COLO829 (cell line): Measurements from ENCODE around the gene HNRNPL.
"Not testable (repeated sequence)": the region's sequence is repeated elsewhere in the genome, so short reads cannot be mapped to it uniquely, and the experiment has no call there.

Experiments
- DNase-seq: peaks from one replicate; pipeline ENCODE4 v3.0.0; 2012; ENCODE audit warnings: low spot score

HNRNPL gene

DNA sequence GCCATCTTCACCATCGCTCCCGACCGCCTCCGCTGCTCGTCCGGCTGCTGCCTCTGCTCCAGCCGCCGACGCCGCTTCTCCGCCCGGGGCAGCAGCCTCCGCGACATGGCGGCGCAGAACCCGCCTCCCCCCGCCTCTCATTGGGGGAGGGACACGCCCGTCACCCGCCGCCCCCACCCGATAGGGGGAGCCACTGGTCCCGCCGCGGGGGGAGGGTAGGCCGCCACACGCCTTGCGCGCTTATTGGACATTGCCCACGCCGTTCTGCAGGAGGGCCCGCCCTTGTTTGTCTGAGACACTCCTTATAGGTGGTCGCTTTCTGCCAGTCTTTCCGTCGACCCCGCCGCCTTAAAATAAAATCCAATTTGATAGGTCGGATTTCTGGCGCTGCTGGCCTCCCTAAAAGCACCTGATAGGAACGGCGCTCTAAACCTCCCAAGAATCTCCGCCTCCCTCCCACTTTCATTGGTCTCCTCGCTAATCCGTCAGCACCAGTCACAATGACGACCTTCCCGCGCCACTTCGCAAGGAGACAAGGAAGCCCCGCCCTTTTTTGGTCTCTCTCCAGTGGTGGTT is at the start of gene HNRNPL:
Gene HNRNPL, minus strand, starts transcription at position 127 of the 576 bp plus-strand sequence. Its CDS starts 20 bp downstream, at position 107.
- no peak for DNase-seq

DNA sequence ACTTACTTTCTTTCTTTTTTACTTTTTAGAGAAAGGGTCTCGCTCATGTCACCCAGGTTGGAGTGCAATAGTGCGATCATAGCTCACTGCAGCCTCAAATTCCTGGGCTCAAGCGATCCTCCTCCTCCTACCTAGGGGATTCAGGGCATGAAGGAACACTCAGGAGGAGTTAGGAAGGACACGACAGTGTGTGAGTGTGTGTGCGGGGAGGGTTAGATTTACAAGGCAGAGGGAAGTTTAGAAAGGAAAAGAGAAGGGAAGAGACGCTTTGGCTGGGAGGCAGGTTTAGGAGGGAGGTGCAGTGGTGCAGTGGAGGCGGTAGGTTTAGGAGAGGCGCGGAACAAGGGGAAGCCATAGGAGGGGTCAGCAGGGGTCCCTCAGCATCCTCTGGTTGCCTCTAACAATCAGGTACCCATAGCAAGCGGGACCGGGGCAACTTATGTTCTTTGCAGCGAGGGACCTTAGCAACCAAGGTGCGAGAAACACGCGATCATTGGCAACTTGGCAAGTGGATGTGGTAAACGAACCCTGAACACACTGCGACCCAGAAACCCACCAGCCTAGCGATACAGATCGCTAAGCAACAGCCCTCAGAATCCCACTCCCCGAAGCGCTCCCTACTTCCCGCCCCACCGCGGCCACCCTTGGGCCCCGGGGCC is 49.1 kb upstream of the HNRNPL start:
- no peak for DNase-seq

DNA sequence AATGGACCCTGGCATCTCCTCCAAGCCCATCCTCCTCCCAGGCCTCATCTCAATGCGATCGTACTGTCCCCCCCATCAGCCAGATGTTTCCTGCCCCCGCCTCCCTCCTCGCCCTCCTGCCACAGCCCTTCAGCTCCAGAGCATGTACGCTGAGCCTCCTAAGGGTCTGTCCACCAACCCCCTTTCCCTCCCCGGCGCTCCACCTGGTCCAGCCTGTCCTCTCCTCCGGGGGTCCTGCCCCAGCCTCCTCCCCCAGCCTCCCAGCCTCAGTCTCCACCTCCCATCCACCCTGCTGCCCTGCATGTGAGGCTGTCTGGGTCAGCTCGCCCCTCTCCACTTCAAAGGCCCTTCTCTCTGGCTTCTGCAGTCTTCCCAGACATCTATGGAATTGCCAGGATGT is 45.2 kb upstream of the HNRNPL start:
- no peak for DNase-seq

DNA sequence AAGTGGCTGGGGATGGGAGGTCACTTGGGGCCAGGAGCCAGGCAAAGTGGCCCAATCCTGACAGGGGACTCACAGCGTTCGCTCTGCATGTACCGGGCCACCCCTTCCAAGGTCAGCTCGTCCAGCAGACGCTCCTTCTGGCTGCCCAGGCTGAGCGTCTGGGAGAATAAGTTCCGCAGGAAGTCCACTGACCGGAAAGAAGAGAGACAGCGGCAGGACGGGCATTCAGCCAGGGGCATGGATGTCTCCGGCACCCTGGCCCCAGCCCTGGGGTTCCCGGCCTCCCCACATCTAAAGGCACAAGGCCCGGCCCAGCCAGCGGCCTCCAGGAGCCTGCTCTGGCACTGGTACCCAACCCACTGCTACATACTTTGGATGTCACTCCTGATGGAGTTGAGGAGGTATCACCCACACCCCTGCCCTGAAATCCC is 43.6 kb upstream of the HNRNPL start:
- no peak for DNase-seq

DNA sequence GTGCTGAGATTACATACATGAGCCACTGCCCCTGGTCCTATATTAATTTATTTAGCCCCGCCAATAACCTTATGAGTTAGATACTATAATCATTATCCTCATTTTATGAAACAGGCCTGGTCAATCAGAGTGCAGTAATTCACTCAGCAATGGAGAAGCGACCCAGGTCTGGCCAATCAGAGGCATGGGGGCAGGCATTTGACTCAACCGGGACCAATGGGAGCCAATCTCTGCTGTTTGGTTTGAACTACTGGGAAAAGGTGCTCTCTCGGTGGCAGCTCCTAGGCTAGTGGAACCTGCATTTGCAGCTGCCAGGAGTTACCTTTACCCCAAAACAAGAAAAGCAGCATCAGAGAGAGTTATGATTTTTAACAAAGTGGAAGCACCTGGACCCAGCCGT is 43.1 kb upstream of the HNRNPL start:
- no peak for DNase-seq

DNA sequence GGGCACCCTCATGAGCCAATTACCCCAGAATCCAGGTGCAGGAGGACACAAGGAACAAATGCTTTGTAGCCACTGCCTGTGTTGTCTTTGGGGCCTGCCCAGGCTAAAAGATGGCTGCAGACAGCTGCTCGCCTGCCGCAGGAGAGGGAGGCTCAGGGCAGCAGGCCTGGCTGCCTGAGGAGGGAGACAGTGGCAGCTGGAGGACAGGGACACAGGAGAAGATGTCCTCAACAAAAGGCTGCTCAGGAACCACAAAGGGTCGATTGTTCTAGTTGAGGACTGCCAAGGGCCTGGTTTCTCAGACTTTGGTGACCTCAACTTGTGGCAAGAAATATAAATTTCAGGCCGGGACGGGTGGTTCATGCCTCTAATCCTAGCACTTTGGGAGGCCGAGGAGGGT is 42.0 kb upstream of the HNRNPL start:
- peak; percentile 56 for DNase-seq

DNA sequence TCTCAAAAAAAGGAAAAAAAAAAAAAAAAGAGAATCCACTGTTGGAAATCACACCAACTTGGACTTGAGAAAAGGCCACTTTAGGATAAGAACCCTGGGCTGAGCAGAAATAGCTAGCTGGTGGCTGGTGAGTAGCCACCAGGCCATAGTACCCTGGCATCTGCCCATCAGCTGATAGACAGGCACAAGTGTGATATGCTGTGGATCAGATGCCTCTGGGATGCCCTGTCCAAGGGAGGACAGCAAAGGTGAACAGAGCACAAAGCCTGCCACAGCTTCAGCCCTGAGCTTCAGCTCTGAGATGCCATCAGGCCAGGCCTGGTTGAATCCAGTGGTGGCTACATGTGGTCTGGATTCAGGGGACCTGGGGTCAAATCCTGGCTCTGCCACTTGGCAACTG is 40.9 kb upstream of the HNRNPL start:
- no peak for DNase-seq

DNA sequence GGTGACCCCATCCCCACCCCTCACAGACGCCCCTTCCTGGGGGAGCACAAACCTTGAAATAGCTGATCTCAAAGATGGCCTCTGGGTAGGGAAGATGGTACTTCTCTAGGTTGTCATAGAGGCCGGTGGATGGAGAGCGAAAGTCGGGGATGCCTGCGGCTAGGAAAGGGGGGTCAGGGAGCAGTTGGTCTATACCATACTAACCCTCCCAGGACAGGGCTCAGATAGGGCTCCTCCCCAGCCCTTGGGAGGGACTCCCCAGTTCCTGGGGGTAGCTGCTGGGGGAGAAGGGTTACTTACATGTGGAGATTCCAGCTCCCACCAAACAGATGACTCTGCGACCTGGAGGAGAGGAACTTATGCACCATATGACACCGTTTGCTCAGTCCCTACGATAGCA is 40.0 kb upstream of the HNRNPL start:
- DNase-seq, result no peak

DNA sequence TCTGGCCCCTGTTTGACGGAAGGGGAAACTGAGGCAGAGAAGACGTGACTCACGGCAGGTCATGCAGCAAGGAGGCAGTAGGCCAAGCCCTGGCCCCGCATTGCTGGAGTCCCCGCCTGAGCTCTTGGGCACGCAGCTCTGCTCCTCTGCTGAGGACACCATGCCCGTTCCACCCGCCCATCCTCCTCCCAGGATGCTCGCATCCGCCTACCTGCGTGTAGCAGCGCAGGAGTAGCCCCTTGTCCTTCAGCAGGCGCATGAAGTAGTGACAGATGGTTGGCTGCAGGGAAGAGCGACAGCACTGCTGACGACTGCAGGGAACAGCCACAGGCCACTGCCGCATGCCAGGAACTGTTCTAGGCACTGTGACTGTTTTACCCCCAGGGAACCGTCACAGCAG is 39.1 kb upstream of the HNRNPL start:
- DNase-seq, result no peak

DNA sequence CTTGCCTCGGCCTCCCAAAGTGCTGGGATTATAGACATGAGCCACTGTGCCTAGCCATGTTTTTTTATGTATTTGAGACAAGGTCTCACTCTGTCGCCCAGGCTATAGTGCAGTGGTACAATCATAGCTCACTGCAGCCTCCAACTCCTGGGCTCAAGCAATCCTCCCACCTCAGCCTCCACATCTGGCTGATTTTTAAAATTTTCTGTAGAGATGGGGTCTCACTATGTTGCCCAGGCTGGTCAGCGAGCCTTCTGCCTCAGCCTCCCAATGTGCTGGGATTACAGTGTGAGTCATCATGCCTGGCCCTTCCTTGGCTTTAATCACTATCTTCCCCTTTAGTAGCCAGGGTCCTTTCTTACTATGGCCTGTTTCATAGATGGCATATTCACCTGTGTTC is 34.9 kb upstream of the HNRNPL start:
- not testable (repeated sequence) for DNase-seq

DNA sequence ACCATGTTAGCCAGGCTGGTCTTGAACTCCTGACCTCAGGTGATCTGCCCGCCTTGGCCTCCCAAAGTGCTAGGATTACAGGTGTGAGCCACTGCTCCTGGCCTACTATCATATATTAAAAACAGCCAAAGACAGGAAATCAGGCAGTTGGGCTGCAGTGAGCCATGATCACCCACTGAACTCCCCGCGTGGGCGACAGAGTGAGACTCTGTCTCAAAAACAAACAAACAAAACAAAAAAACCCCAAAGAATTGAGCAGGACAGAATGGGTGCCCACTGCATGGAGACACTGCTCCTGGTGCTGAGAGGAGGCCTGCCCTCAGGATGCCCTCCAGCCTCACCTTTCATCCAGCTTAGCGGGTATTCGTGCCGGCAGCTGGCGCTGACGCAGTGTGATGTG is 33.5 kb upstream of the HNRNPL start:
- no peak for DNase-seq

DNA sequence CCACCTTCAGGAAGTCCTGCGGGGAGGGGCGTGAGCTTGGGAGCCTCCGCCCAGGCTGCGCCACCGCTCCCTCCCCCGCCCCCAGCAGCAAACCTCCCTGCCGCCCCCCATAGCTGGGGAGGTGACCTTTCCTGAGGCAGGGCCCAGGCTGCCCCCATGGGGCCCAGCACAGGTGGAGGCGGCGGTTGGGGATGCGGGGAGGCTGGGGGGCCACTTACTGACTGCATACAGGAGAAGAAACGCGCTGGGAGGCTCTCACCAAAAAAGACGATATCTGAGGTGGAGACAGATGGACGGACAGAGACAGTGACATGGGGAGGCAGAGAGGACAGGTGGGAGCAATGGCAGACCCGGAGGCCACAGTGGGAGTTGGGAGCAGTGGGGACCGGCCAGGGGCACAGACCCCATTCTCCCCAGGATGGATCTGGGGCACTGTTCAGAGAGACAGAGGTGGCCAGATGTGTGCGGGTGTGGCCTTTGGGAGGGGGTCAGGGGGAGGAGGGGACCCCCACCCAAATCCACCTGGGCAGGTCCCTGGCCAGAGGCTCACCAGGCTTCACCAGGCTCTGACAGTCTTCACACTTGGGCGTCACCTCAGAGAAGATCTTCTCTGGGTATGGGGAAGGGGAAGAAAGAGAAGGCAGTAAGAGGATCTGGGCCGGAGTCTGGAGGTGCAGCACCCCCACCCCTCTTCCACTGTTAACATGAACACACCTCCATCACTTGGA is 31.3 kb upstream of the HNRNPL start:
- no peak for DNase-seq

DNA sequence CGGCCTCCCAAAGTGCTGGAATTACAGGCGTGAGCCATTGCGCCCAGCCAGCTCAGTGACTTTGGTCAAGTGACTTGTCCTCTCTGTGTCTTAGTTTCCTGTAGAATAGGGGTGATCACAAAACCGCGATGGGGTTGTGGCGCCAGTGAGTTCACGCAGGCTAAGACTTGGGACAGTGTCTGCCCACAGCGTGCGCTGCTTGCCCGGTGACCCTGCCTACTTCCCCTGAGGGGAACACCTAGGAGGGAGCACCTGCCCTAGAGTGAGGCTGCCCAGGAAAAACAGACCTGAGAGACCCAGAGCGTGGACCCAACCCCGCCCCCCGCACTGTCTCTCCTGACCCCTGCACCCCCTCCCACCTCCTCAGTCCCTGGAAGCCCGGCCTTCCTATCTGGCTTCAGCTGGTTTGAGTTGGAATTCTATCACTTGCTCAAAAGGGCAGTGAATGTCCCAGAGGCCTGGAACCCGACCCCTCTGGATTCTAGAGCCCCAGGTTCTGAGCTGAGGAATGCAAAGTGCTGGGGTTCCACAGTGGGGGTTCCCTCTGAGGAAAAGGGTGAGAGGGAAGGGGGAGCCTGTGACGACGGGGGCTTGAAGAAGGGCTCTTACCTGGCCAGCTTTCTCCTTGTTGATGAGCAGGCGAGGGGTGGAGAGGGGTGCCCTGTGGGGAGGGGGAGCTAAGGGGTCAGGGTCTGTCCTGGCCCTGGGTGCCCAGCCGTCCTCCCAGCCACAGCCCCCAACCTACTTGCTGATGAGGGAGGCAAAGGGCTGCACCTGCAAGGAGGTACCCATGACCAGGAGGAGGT is 30.5 kb upstream of the HNRNPL start:
- DNase-seq, result no peak

DNA sequence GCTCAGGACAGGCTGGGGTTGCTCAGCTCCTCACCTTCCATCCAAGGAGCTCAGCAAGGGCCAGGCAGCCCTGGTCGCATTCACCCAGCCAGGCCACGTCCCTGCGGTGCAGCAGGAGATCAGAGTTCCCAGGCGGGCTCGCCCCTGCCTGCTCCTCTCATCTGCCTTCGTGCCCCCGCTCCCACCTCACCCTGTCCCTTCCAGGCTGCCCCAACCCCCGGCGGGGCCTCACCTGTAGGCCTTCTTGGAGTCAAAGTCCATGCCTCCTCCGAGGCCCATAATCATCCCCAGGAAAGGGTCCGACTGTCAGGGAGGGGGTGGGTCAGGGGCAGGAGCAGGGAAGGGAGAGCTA is 29.6 kb upstream of the HNRNPL start:
- no peak for DNase-seq

DNA sequence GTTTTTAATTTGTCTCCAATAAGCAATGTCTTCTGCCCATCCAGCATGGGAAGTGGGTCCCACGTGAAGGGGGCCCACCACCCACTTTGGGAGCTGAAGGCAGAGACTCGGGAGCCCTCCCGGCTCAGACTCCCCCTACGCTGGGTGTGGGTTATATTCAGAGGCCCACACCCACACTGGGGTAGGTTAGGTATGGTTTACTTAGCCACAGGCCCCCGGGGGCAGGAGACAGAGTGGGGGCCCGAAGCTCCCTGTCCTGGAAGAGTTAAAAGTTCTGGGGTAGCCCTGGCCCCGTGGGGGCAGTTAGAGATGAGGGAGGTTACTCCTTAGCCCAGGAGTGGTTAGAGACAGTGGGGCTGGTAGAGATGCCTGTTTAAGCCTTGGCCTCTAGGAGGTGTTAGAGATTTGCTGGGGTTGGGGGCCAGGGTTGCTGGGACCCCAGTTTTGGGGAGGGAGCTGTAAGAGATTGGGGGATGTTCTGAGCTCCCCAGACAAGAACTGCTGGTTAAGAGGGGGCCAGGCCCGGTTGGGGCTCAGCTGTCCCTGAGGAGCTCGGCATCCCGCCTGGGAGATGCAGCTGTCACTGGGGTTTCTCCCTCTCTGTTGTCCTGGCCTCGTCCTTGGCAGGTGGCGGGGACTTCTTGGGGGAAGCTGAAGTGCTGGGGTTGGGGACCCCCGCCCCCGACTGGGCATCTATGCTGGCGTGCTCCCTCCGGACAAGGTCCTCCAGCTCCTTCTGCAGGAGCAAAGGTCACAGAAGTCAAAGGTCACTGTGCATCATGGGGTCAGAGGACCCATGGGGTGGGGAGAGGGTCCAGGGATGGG is 29.0 kb upstream of the HNRNPL start:
- DNase-seq, result no peak

DNA sequence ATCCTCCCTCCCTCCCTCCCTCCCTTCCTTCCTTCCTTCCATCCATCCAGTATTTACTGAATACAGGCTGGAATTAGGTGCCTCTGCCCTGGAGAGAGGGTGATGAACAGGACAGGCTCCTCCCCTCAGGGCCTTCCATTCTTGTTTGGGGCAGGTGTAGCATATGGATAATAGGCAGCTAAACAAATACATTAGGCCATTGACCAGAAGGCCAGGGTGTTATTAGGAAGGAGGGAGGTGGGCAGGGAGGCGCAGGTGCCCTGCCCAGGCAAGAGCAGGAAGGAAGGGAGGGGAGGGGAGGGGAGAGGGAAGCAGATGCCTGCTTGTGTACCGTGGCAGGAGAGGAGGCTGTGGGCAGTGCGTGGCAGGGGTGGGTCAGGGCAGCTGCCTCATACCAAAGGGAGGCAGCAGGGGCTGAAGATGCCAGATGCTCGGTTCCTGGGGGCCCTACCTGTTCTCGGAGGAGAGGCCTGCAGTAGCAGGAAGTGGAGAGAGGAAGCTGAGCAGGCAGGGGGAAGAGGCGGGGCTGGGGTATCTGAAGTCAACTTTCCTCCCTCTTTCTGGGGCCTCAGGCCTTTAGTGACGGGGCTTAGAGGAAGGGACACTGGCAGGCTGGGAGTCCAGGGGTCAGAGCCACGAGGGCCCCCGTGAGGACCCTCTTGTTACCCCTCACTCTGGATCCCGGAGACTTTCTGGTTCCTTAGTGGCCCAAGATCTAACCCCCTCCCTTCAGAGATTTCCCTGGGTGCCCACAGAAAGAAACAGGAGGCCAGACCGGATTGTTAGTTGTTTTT is 28.2 kb upstream of the HNRNPL start, which contains the start of gene RINL:
Gene RINL, minus strand, starts transcription at position 495 of the 794 bp plus-strand sequence. CDS start 1,533 bp downstream, outside the sequence.
- no peak for DNase-seq

DNA sequence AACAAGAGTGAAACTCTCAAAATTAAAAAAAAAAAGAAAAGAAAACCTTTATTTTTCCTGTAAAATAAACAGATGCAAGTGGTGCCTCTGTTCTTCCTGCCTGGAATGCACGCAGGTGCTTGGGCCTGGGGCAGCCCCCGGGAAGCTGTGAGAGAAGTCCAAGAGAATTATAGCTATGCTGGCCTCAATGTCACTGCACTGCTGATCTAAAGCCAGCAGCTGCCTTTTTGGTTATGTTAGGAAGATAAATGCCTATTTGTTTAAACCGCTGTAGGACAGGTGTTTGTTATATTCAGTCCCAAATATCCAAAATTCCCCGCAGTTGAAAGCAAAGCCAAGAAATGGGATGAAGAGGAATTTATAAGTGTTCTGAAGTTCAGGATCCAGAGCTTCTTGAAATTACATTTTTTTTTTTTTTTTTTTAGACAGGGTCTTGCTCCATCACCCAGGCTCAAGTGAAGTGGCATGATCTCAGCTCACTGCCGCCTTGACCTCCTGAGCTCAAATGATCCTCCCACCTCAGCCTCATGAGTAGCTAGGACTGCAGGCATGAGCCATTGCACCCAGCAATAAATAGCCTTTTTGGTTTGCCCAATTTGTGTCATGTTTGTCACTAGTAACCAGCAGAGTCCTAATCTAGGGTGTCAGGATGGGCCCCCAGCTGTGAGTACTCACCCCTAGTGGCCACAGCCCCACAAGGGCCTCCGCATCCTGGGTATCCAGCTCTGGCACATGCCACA is 26.0 kb upstream of the HNRNPL start:
- DNase-seq, result no peak

DNA sequence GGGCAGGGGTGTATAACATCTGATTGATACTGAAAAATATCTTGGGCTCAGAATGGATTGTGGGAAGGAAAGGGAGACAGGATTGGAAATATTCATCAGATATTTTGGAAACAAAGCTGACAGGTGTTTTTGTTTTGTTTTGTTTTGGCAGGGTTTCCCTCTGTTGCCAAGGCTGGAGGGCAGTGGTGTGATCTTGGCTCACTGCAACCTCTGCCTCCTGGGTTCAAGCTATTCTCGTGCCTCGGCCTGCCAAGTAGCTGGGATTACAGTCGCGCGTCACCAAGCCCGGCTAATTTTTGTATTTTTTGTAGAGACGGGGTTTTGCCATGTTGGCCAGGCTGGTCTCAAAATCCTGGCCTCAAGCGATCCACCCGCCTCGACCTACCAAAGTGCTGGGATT is 23.6 kb upstream of the HNRNPL start:
- DNase-seq, result not testable (repeated sequence)

DNA sequence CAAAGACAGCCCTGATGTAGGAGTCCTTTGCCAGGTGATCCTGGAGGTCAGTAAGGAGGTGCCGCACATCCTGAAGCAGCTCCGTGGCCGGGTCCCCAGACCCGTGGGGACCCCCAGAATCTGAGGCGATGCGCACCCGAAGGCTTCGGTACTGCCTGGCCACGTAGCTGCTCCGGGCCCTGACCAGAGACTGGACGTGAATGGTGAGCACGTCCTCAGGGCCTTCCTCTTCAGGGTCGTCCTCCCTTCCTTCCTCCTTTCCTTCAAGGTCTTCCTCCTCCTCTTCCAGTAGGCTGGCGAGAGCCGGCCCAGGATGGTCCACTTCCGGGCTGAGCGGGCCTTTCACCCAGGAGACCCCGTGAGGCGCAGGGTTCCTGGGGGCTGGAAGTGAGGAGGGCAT is 20.8 kb upstream of the HNRNPL start:
- DNase-seq, result no peak
